ENCODE results near the gene EMSY. TPM values are rescaled to one million over a fixed set of nuclear protein-coding genes. Genes with fewer than 3 reads are reported as not detected.
"Not testable (repeated sequence)": the region's sequence is repeated elsewhere in the genome, so short reads cannot be mapped to it uniquely, and the experiment has no call there.

EMSY gene
- total RNA-seq, 1 experiment from 2014 or later: 52.4 TPM

DNA sequence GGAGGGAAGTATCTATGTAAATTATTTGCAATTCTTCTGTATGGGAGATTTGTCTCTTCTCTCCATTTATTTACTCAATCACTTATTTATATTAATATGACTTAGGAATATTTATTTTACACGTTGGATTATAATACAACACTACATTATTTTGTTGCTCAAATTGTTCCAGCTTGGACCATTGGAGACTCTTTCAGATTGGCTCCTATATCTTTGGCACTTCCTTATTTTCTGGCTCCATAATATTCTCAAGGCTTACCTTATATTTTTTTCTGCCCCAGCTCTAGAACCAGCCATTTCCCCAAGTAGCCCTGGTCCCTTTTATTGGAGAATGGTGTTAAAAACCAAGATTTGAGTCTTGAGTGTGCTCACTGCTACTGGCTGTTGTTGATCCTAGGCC is 123.8 kb downstream of the EMSY start:
- CTCF ChIA-PET: no interaction called here
- Histone ChIP-seq H3K4me3 (ENCODE audit: low read depth, low read length, poor library complexity, severe bottlenecking) (no peak overlapping the region), H3K4me1 (ENCODE audit: insufficient read depth, low read length, poor library complexity, severe bottlenecking) (no peaks in the 10 kb centered on the region), H3K27me3 (replicated peaks; ENCODE audit: insufficient read depth, low read depth, low read length, poor library complexity) (no peaks in the 10 kb centered on the region), H3K27ac (ENCODE audit: low read depth, low read length, poor library complexity, severe bottlenecking) (no peak overlapping the region), H3K36me3 (ENCODE audit: insufficient read depth, low read length, poor library complexity, severe bottlenecking) (no peaks in the 10 kb centered on the region), H3K9me3 (ENCODE audit: low read depth, low read length, poor library complexity, severe bottlenecking) (no peaks in the 10 kb centered on the region)
- BruUV-seq (replicated peaks): no TSS peak
- no peak for DNase-seq (ENCODE audit: low spot score)
- POLR2A ChIA-PET (ENCODE audit: low non-redundant PET): no interaction called here
- intact Hi-C loops (cut with micrococcal nuclease; ENCODE audit: unreplicated experiment): no loop called here
- TF ChIP-seq, protein P1, sequence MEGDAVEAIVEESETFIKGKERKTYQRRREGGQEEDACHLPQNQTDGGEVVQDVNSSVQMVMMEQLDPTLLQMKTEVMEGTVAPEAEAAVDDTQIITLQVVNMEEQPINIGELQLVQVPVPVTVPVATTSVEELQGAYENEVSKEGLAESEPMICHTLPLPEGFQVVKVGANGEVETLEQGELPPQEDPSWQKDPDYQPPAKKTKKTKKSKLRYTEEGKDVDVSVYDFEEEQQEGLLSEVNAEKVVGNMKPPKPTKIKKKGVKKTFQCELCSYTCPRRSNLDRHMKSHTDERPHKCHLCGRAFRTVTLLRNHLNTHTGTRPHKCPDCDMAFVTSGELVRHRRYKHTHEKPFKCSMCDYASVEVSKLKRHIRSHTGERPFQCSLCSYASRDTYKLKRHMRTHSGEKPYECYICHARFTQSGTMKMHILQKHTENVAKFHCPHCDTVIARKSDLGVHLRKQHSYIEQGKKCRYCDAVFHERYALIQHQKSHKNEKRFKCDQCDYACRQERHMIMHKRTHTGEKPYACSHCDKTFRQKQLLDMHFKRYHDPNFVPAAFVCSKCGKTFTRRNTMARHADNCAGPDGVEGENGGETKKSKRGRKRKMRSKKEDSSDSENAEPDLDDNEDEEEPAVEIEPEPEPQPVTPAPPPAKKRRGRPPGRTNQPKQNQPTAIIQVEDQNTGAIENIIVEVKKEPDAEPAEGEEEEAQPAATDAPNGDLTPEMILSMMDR (conservative IDR thresholded peaks at IDR 0.05; ENCODE audit: low read depth, low read length): no peak
- TF ChIP-seq EZH2 (IDR thresholded peaks at IDR 0.05; ENCODE audit: borderline replicate concordance, low read depth, low read length, poor library complexity, severe bottlenecking): no peak

DNA sequence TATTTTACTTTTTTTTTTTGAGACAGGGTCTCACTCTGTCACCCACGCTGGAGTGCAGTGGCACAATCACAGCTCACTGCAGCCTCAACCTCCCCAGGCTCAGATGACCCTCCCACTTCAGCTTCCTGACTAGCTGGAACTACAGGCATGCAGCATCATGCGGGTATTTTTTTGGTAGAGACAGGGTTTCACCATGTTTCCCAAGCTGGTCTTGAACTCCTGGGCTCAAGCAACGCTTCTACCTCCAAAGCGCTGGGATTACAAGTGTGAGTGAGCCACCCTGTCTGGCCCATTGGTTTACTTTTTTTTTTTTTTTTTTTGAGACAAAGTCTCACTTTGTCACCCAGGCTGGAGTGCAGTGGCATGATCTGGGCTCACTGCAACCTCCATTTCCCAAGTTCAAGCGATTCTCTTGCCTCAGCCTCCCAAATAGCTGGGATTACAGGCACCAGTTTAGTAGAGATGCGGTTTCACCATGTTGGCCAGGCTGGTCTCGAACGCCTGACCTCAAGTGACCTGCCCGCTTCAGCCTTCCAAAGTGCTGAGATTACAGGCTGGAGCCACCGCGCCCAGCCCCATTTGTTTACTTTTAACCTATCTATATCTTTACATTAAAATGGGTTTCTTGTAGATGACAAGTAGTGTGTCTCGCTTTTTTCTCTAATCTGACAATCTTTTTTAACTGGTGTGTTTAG is 127.5 kb downstream of the EMSY start:
- H3K27ac ChIP-seq (ENCODE audit: low read depth, low read length, poor library complexity, severe bottlenecking); H3K27me3 ChIP-seq (replicated peaks; ENCODE audit: insufficient read depth, low read depth, low read length, poor library complexity); H3K4me1 ChIP-seq (ENCODE audit: insufficient read depth, low read length, poor library complexity, severe bottlenecking); DNase-seq (ENCODE audit: low spot score); POLR2A ChIA-PET (ENCODE audit: low non-redundant PET); CTCF ChIA-PET; H3K9me3 ChIP-seq (ENCODE audit: low read depth, low read length, poor library complexity, severe bottlenecking); BruUV-seq (replicated peaks); H3K36me3 ChIP-seq (ENCODE audit: insufficient read depth, low read length, poor library complexity, severe bottlenecking); H3K4me3 ChIP-seq (ENCODE audit: low read depth, low read length, poor library complexity, severe bottlenecking): not testable (repeated sequence)
- intact Hi-C loops (cut with micrococcal nuclease; ENCODE audit: unreplicated experiment): loop anchor here (10.0 kb wide), 1 partner anchor 112 kb away; no protein-coding TSS in a partner anchor

DNA sequence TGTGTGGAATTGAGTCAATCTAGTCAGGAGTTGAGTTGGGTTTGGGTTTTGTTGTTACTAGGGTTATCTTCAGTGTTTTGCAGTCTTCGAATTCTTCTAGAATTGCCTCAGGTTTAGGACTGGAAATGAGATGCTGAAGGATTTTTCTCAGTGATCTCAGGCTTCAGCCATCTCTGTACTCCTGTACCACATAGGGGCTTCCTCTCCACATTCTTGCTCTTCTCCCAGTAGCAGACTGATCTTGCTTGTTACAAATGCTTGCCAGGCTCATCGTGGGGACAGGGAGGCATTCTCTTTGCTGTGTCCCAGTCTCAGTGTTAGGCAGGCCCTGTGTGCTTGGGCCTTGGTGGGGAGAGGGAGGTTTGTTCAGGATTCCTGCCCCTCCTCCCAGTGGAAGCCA is 129.6 kb downstream of the EMSY start:
- POLR2A ChIA-PET (ENCODE audit: low non-redundant PET): no interaction called here
- intact Hi-C loops (cut with micrococcal nuclease; ENCODE audit: unreplicated experiment): loop anchor here (10.0 kb wide), 1 partner anchor 110 kb away; no protein-coding TSS in a partner anchor

More for the DNA sequence above, 129.6 kb downstream of the EMSY start:
- TF ChIP-seq, protein P1 (conservative IDR thresholded peaks at IDR 0.05; ENCODE audit: low read depth, low read length): no peak
- DNase-seq (ENCODE audit: low spot score): no peak
- CTCF ChIA-PET: no interaction called here
- Histone ChIP-seq H3K4me1 (ENCODE audit: insufficient read depth, low read length, poor library complexity, severe bottlenecking) (no peaks in the 10 kb centered on the region), H3K4me3 (ENCODE audit: low read depth, low read length, poor library complexity, severe bottlenecking) (no peak overlapping the region), H3K9me3 (ENCODE audit: low read depth, low read length, poor library complexity, severe bottlenecking) (no peaks in the 10 kb centered on the region), H3K27me3 (replicated peaks; ENCODE audit: insufficient read depth, low read depth, low read length, poor library complexity) (no peaks in the 10 kb centered on the region), H3K36me3 (ENCODE audit: insufficient read depth, low read length, poor library complexity, severe bottlenecking) (no peaks in the 10 kb centered on the region), H3K27ac (ENCODE audit: low read depth, low read length, poor library complexity, severe bottlenecking) (no peak overlapping the region)
- no TSS peak for BruUV-seq (replicated peaks)
